ENCODE results near the gene ATP8B1. TPM values are rescaled to one million over a fixed set of nuclear protein-coding genes. Genes with fewer than 3 reads are reported as not detected.

The ATP8B1 gene
- total RNA-seq, 1 donor: 46.7 TPM

DNA sequence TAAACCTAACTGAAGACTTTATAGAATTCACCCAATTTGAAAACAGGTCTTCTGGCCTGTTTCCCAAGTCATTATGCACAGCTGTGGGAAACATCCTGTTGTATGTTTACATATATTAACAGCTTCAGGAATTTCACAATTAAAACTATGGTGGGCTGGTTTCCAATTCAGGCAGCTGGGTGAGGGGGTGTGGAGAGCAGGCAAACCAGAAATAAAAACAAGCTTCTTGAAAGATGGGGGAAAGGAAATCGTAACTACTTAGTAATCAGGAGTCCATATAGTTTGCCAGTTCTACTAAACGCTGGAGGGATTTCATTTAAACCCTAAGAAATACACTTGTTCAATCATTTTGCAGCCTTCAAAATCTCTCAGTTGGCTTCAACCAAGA is 22.8 kb downstream of the ATP8B1 start:
- no peak overlapping the region for H3K4me3 ChIP-seq (ENCODE audit: insufficient read depth, low read length)
- DNase-seq (ENCODE audit: insufficient read length, low spot score, missing footprints): peak; percentile 66

GRCh38 chr18:57776767-57777166 is 26.3 kb downstream of the ATP8B1 start:
- Histone ChIP-seq H4K20me1 (ENCODE audit: insufficient read depth, low read length) (peaks cover 22% of the 10 kb centered on the region), H2AFZ (ENCODE audit: low read length) (no peak overlapping the region), H3K9me3 (ENCODE audit: low read depth, low read length) (no peaks in the 10 kb centered on the region), H3K27me3 (ENCODE audit: insufficient read depth, low read length) (no peaks in the 10 kb centered on the region), H3K4me1 (ENCODE audit: insufficient read depth, low read length) (peaks cover 53% of the 10 kb centered on the region), H3K4me2 (ENCODE audit: insufficient read depth, low read length) (no peak overlapping the region), H3K4me3 (ENCODE audit: insufficient read depth, low read length) (no peak overlapping the region), H3K36me3 (ENCODE audit: insufficient read depth, low read length) (no peaks in the 10 kb centered on the region), H3K79me2 (ENCODE audit: insufficient read depth, low read length) (peaks cover 96% of the 10 kb centered on the region), H3K27ac (ENCODE audit: low read depth, low read length) (no peak overlapping the region)
- DNase-seq (ENCODE audit: insufficient read length, low spot score, missing footprints): no peak
- TF ChIP-seq CTCF (IDR thresholded peaks at IDR 0.05; ENCODE audit: extremely low read depth, low read depth, low read length): no peak

More for the DNA sequence above, 22.8 kb downstream of the ATP8B1 start:
- Histone ChIP-seq H3K79me2 (ENCODE audit: insufficient read depth, low read length) (peaks cover 96% of the 10 kb centered on the region), H3K4me1 (ENCODE audit: insufficient read depth, low read length) (peaks cover 66% of the 10 kb centered on the region), H3K27ac (ENCODE audit: low read depth, low read length) (peak overlapping the region; percentile 46), H3K9me3 (ENCODE audit: low read depth, low read length) (no peaks in the 10 kb centered on the region), H3K27me3 (ENCODE audit: insufficient read depth, low read length) (no peaks in the 10 kb centered on the region), H3K4me2 (ENCODE audit: insufficient read depth, low read length) (peak overlapping the region; percentile 57), H2AFZ (ENCODE audit: low read length) (no peak overlapping the region), H4K20me1 (ENCODE audit: insufficient read depth, low read length) (peaks cover 14% of the 10 kb centered on the region), H3K36me3 (ENCODE audit: insufficient read depth, low read length) (no peaks in the 10 kb centered on the region)
- no peak for TF ChIP-seq CTCF (IDR thresholded peaks at IDR 0.05; ENCODE audit: extremely low read depth, low read depth, low read length)

DNA sequence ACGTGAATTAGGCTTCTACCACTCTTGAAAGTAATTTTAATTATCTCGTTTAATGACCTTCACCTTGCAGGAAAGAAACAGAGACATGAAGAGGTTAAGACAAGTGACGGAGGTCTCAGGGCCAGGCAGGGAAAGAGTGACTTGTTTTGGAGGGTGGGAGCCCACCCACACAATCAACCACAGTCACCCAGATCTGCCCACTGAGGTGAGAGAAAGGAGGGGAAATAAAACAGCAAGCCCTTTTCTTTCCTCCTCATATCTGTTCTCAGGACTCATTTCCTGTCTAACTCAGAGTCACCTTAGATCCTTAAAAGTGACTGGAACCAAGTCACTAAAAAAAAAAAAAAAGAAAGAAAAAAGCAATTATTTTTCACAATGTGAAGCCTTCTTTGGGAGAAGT is 26.8 kb downstream of the ATP8B1 start:
- H3K4me3 ChIP-seq (ENCODE audit: insufficient read depth, low read length): no peak overlapping the region
- H2AFZ ChIP-seq (ENCODE audit: low read length): no peak overlapping the region
- H3K36me3 ChIP-seq (ENCODE audit: insufficient read depth, low read length): no peaks in the 10 kb centered on the region
- H3K27me3 ChIP-seq (ENCODE audit: insufficient read depth, low read length): no peaks in the 10 kb centered on the region
- H3K4me1 ChIP-seq (ENCODE audit: insufficient read depth, low read length): peaks cover 49% of the 10 kb centered on the region
- H3K9me3 ChIP-seq (ENCODE audit: low read depth, low read length): no peaks in the 10 kb centered on the region
- peaks cover 96% of the 10 kb centered on the region for H3K79me2 ChIP-seq (ENCODE audit: insufficient read depth, low read length)
- no peak for TF ChIP-seq CTCF (IDR thresholded peaks at IDR 0.05; ENCODE audit: extremely low read depth, low read depth, low read length)
- peak overlapping the region; percentile 42 for H3K27ac ChIP-seq (ENCODE audit: low read depth, low read length)
- no peak for DNase-seq (ENCODE audit: insufficient read length, low spot score, missing footprints)
- H4K20me1 ChIP-seq (ENCODE audit: insufficient read depth, low read length): peaks cover 22% of the 10 kb centered on the region
- H3K4me2 ChIP-seq (ENCODE audit: insufficient read depth, low read length): no peak overlapping the region

GRCh38 chr18:57775937-57776336 is 27.2 kb downstream of the ATP8B1 start:
- Histone ChIP-seq H3K4me1 (ENCODE audit: insufficient read depth, low read length) (peaks cover 49% of the 10 kb centered on the region), H4K20me1 (ENCODE audit: insufficient read depth, low read length) (peaks cover 25% of the 10 kb centered on the region), H3K4me2 (ENCODE audit: insufficient read depth, low read length) (no peak overlapping the region), H3K79me2 (ENCODE audit: insufficient read depth, low read length) (peaks cover 96% of the 10 kb centered on the region), H3K27ac (ENCODE audit: low read depth, low read length) (peak overlapping the region; percentile 42), H3K27me3 (ENCODE audit: insufficient read depth, low read length) (no peaks in the 10 kb centered on the region), H3K4me3 (ENCODE audit: insufficient read depth, low read length) (no peak overlapping the region), H2AFZ (ENCODE audit: low read length) (no peak overlapping the region), H3K36me3 (ENCODE audit: insufficient read depth, low read length) (no peaks in the 10 kb centered on the region), H3K9me3 (ENCODE audit: low read depth, low read length) (no peaks in the 10 kb centered on the region)
- DNase-seq (ENCODE audit: insufficient read length, low spot score, missing footprints): no peak
- TF ChIP-seq CTCF (IDR thresholded peaks at IDR 0.05; ENCODE audit: extremely low read depth, low read depth, low read length): no peak
